ENCODE results near the gene HDAC3.
A peak's percentile ranks its signal among the peaks of the same experiment; 100 is the strongest.

HDAC3 gene

GRCh38 chr5:141636413-141637122 lies at the start of gene HDAC3, which contains the start of gene RELL2:
Gene HDAC3 (minus strand): TSS chr5:141636849. CDS start chr5:141636790, 59 bp downstream.
Gene RELL2 (plus strand): TSS chr5:141636997. CDS start chr5:141638226, 1,229 bp downstream.
- DNase-seq: peak; percentile 82

- DNase-seq: no peak
These were observed 48.9 kb upstream of the HDAC3 start for GRCh38 chr5:141685591-141685990.

- no peak for DNase-seq
These were observed 47.0 kb upstream of the HDAC3 start for GRCh38 chr5:141683596-141684141.

- no peak for DNase-seq
These were observed 45.3 kb upstream of the HDAC3 start, which contains the start of gene ARAP3 for GRCh38 chr5:141681695-141682641. Gene ARAP3 (minus strand): TSS chr5:141682230. CDS start chr5:141680486, 1,744 bp downstream.

- no peak for DNase-seq
These were observed 44.6 kb upstream of the HDAC3 start for GRCh38 chr5:141681295-141681694.

GRCh38 chr5:141680751-141681201 lies 44.1 kb upstream of the HDAC3 start:
- no peak for DNase-seq

- DNase-seq: no peak
These were observed 43.5 kb upstream of the HDAC3 start for GRCh38 chr5:141680178-141680577.

- no peak for DNase-seq
These were observed 40.8 kb upstream of the HDAC3 start for GRCh38 chr5:141677415-141677814.

- no peak for DNase-seq
These were observed 39.0 kb upstream of the HDAC3 start for GRCh38 chr5:141675672-141676071.

- no peak for DNase-seq
These were observed 38.1 kb upstream of the HDAC3 start for GRCh38 chr5:141674747-141675146.

- no peak for DNase-seq
These were observed 36.5 kb upstream of the HDAC3 start for GRCh38 chr5:141672841-141673813.

GRCh38 chr5:141672071-141672840 lies 35.6 kb upstream of the HDAC3 start:
- no peak for DNase-seq

- DNase-seq: no peak
These were observed 32.9 kb upstream of the HDAC3 start for GRCh38 chr5:141669520-141669919.

- DNase-seq: no peak
These were observed 32.1 kb upstream of the HDAC3 start for GRCh38 chr5:141668601-141669265.

GRCh38 chr5:141665995-141666940 lies 29.6 kb upstream of the HDAC3 start:
- no peak for DNase-seq

GRCh38 chr5:141664733-141665461 lies 28.2 kb upstream of the HDAC3 start:
- peak; percentile 69 for DNase-seq

- DNase-seq: no peak
These were observed 26.9 kb upstream of the HDAC3 start for GRCh38 chr5:141663506-141663905.

- no peak for DNase-seq
These were observed 25.4 kb upstream of the HDAC3 start for GRCh38 chr5:141662028-141662427.

Measured in NCI-H2029 (cell line).